Thyroid gland (tissue), 4 donors: ENCODE data around the gene ZBTB7A. TPM values are rescaled to one million over a fixed set of nuclear protein-coding genes. Genes with fewer than 3 reads are reported as not detected.

Experiments
- DNase-seq, 2 donors: peaks; one replicate each; pipeline ENCODE4 v3.0.0-alpha.2; 2019
- H3K27ac ChIP-seq, 3 donors: fragments of 200-600 bp; sonication (generic); 1 replicate in 2 of 3; 2 replicates in 1 of 3; pipeline ENCODE4 v1.5.1; 2016 to 2019; ENCODE audit warnings: mild to moderate bottlenecking in 1 of 3, moderate library complexity in 1 of 3
- H3K27me3 ChIP-seq: fragments of 200-600 bp; sonication (generic); one replicate; pipeline ENCODE4 v1.5.1; 2019
- H3K36me3 ChIP-seq, 2 donors: fragments of 200-600 bp; sonication (generic); one replicate each; pipeline ENCODE4 v1.5.1; 2016 to 2019
- H3K4me1 ChIP-seq, 2 donors: fragments of 200-600 bp; sonication (generic); one replicate each; pipeline ENCODE4 v1.5.1; 2017 to 2019
- H3K4me3 ChIP-seq, 3 donors: fragments of 200-600 bp; sonication (generic); replicated peaks in 1 of 3; 1 replicate in 2 of 3; 2 replicates in 1 of 3; pipeline ENCODE4 v1.5.1; 2016; ENCODE audit warnings: mild to moderate bottlenecking in 1 of 3
- H3K9me3 ChIP-seq: fragments of 200-600 bp; sonication (generic); one replicate; pipeline ENCODE4 v1.5.1; 2017
- CTCF ChIP-seq, 6 experiments: fragments of 200-600 bp in 3 of 6; fragments of 450-650 bp in 3 of 6; sonication (generic) in 3 of 6; IDR thresholded peaks; one replicate each; pipeline ENCODE4 v1.5.1; 2016 to 2019; ENCODE audit warnings: antibody characterized with exemption in 6 of 6, mild to moderate bottlenecking in 2 of 6, inconsistent platforms in 1 of 6, moderate library complexity in 1 of 6
- POLR2A ChIP-seq, 2 donors: fragments of 450-650 bp; IDR thresholded peaks; one replicate each; pipeline ENCODE4 v1.6.1; 2017; ENCODE audit warnings: antibody characterized with exemption in 2 of 2, mild to moderate bottlenecking in 2 of 2, moderate library complexity in 1 of 2
- WGBS, 2 donors: methylation state at CpG; one replicate each; pipeline ENCODE4 v1.1.5; 2017; 5-methylcytosine and 5-hydroxymethylcytosine counted together
- intact Hi-C: fragments of 100-400 bp; cut with DNase I; formaldehyde crosslinking; loops from one replicate; pipeline ENCODE4 v1.15.1; 2023
- total RNA-seq, 4 donors: library from RNA; depleted of rRNA; stranded (reverse); fragments of >200 nt; gene quantifications; one replicate each; pipeline ENCODE4 v1.2.3, GENCODE V29; 2016

ZBTB7A gene
- total RNA-seq, 4 donors from 2014 or later = 45.3 to 85.3 (median 54.9) TPM

GRCh38 chr19:4036576-4037300, 30.0 kb downstream of the ZBTB7A start:
- no peak overlapping the region for H3K27ac ChIP-seq
- H3K9me3 ChIP-seq = no peaks in the 10 kb centered on the region
- H3K36me3 ChIP-seq = peaks cover 14 to 29% of the 10 kb centered on the region in 2 donors
- H3K4me3 ChIP-seq = no peak overlapping the region
- no peaks in the 10 kb centered on the region for H3K4me1 ChIP-seq
- 93 to 96% methylated on average over 17 to 18 of the region's 25 CpGs for WGBS, 2 donors
- intact Hi-C loops = no loop called here
- TF ChIP-seq POLR2A (IDR thresholded peaks at IDR 0.05) = no peak
- no peak for TF ChIP-seq CTCF (IDR thresholded peaks at IDR 0.05)
- DNase-seq = no peak
- H3K27me3 ChIP-seq = no peaks in the 10 kb centered on the region

- no peaks in the 10 kb centered on the region for H3K4me1 ChIP-seq
- no peak for DNase-seq
- no peaks in the 10 kb centered on the region for H3K27me3 ChIP-seq
- H3K27ac ChIP-seq = no peak overlapping the region
- H3K4me3 ChIP-seq = no peak overlapping the region
- WGBS, 2 donors = 82 to 85% methylated on average over 9 to 10 of the region's 10 CpGs
- intact Hi-C loops = no loop called here
- TF ChIP-seq CTCF (IDR thresholded peaks at IDR 0.05) (no peak), POLR2A (IDR thresholded peaks at IDR 0.05) (no peak)
- peaks cover 14 to 29% of the 10 kb centered on the region in 2 donors for H3K36me3 ChIP-seq
- H3K9me3 ChIP-seq = no peaks in the 10 kb centered on the region
Observed at GRCh38 chr19:4035582-4035981, 31.1 kb downstream of the ZBTB7A start.

DNA sequence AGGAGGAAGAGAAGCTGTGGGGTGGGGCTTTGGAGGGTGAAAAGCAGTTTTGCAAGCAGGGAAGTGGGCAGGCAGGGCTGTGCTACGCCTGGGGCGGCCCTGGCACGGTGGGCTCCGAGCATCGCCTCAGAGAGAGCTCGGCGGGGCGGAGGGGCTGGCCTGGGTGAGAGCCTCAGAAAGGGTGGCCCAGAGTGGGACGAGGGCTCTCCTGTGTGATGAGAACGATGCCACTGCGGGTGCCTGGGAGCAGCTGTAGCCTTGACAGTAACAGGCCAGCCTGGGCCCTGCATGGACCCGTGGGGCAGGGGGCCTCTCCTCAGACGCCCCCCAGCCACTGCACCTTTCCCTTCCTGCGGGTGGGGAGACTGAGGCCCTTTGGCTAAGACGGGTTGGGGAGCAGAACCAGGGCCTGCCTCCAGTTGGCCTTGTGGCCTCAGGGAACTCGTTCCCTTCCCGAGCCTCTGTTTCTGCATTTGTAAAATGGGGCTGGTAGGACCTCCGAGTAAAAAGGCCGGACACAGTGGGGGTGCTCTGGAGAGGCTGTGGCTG, 31.6 kb downstream of the ZBTB7A start:
- Histone ChIP-seq H3K27ac (no peak overlapping the region), H3K4me1 (no peaks in the 10 kb centered on the region), H3K4me3 (no peak overlapping the region), H3K9me3 (no peaks in the 10 kb centered on the region), H3K27me3 (no peaks in the 10 kb centered on the region), H3K36me3 (peaks cover 14 to 29% of the 10 kb centered on the region in 2 donors)
- TF ChIP-seq CTCF (IDR thresholded peaks at IDR 0.05) (no peak), POLR2A (IDR thresholded peaks at IDR 0.05) (no peak)
- DNase-seq = no peak
- WGBS, 2 donors = 86 to 91% methylated on average over 17 to 19 of the region's 19 CpGs
- intact Hi-C loops = no loop called here

GRCh38 chr19:4034048-4035017, 32.4 kb downstream of the ZBTB7A start:
- Histone ChIP-seq H3K27me3 (no peaks in the 10 kb centered on the region), H3K4me3 (no peak overlapping the region), H3K4me1 (no peaks in the 10 kb centered on the region), H3K9me3 (no peaks in the 10 kb centered on the region), H3K27ac (no peak overlapping the region), H3K36me3 (peaks cover 16 to 31% of the 10 kb centered on the region in 2 donors)
- 82 to 92% methylated on average over 7 to 23 of the region's 34 CpGs for WGBS, 2 donors
- no peak for DNase-seq
- intact Hi-C loops = no loop called here
- TF ChIP-seq POLR2A (IDR thresholded peaks at IDR 0.05) = no peak
- no peak for TF ChIP-seq CTCF (IDR thresholded peaks at IDR 0.05)
